NCI-H2029 (cell line): ENCODE measurements around the gene ACE.

Experiments
- DNase-seq: peaks from one replicate; lab custom pipeline; 2025; lab: John Stamatoyannopoulos, UW

ACE gene

GRCh38 chr17:63475491-63476412 is 1.1 kb upstream of the ACE start:
- DNase-seq, result no peak

GRCh38 chr17:63476459-63476853 is 405 bp upstream of the ACE start:
- DNase-seq, result no peak

GRCh38 chr17:63477480-63478440 is 899 bp downstream of the ACE start:
- no peak for DNase-seq

GRCh38 chr17:63478814-63479494 is 2.1 kb downstream of the ACE start:
- peak; percentile 23 for DNase-seq

GRCh38 chr17:63479495-63480184 is 2.8 kb downstream of the ACE start:
- DNase-seq, result no peak

- no peak for DNase-seq
Observed at GRCh38 chr17:63480192-63480784, 3.4 kb downstream of the ACE start.

GRCh38 chr17:63480826-63481487 is 4.1 kb downstream of the ACE start:
- peak; percentile 93 for DNase-seq

GRCh38 chr17:63481488-63481870 is 4.6 kb downstream of the ACE start:
- DNase-seq, result no peak

- DNase-seq, result no peak
Observed at GRCh38 chr17:63482509-63482908, 5.6 kb downstream of the ACE start.

- no peak for DNase-seq
Observed at GRCh38 chr17:63483038-63483437, 6.2 kb downstream of the ACE start.

- no peak for DNase-seq
Observed at GRCh38 chr17:63483655-63484575, 7.1 kb downstream of the ACE start.

- DNase-seq, result no peak
Observed at GRCh38 chr17:63486317-63487013, 9.6 kb downstream of the ACE start.

- no peak for DNase-seq
Observed at GRCh38 chr17:63487014-63487339, 10.1 kb downstream of the ACE start.

GRCh38 chr17:63488851-63489250 is 12.0 kb downstream of the ACE start:
- no peak for DNase-seq

GRCh38 chr17:63489291-63489690 is 12.4 kb downstream of the ACE start:
- no peak for DNase-seq

GRCh38 chr17:63490329-63490728 is 13.5 kb downstream of the ACE start:
- DNase-seq, result no peak

GRCh38 chr17:63490858-63491400 is 14.1 kb downstream of the ACE start:
- DNase-seq, result no peak

- no peak for DNase-seq
Observed at GRCh38 chr17:63491413-63491812, 14.6 kb downstream of the ACE start.
